Stomach (tissue), 9 donors: Measurements from ENCODE around the gene ANKRD6. TPM values are rescaled to one million over a fixed set of nuclear protein-coding genes. Genes with fewer than 3 reads are reported as not detected.

ENCODE experiments used
- DNase-seq, 2 donors: peaks; one replicate each; pipeline versions ENCODE4 v3.0.0 to v3.0.0-alpha.2; 2013 to 2019
- H3K27ac ChIP-seq, 5 donors: fragments of 200-600 bp in 4 of 5; sonication (generic) in 4 of 5; one replicate each; pipeline ENCODE4 v1.5.1; 2013 to 2019; ENCODE audit warnings: mild to moderate bottlenecking in 1 of 5, moderate library complexity in 1 of 5
- H3K27me3 ChIP-seq, 3 donors: fragments of 200-600 bp; sonication (generic); one replicate each; pipeline ENCODE4 v1.5.1; 2017 to 2019; ENCODE audit warnings: mixed run types in 1 of 3
- H3K36me3 ChIP-seq, 4 donors: fragments of 200-600 bp; sonication (generic); 1 replicate in 3 of 4; 2 replicates in 1 of 4; pipeline ENCODE4 v1.5.1; 2016 to 2019
- H3K4me1 ChIP-seq, 4 donors: fragments of 200-600 bp; sonication (generic); one replicate each; pipeline ENCODE4 v1.5.1; 2016 to 2019
- H3K4me3 ChIP-seq, 4 donors: fragments of 200-600 bp; sonication (generic) in 3 of 4; one replicate each; pipeline ENCODE4 v1.5.1; 2016 to 2019; ENCODE audit warnings: mild to moderate bottlenecking in 1 of 4
- H3K9me3 ChIP-seq, 4 donors: fragments of 200-600 bp; sonication (generic); one replicate each; pipeline ENCODE4 v1.5.1; 2016 to 2019
- CTCF ChIP-seq, 7 experiments: fragments of 450-650 bp in 4 of 7; fragments of 200-600 bp in 3 of 7; sonication (generic) in 3 of 7; IDR thresholded peaks; one replicate each; pipeline ENCODE4 v1.5.1; 2016 to 2019; ENCODE audit warnings: antibody characterized with exemption in 7 of 7, control low read depth in 2 of 7, mild to moderate bottlenecking in 1 of 7
- EP300 ChIP-seq: sonication (generic); formaldehyde crosslinking; IDR thresholded peaks from one replicate; pipeline ENCODE4 v1.6.1; 2017; ENCODE audit warnings: antibody characterized with exemption
- POLR2A ChIP-seq, 4 donors: fragments of 450-650 bp; IDR thresholded peaks; one replicate each; pipeline ENCODE4 v1.6.1; 2016; ENCODE audit warnings: antibody characterized with exemption in 4 of 4, control low read depth in 2 of 4, mild to moderate bottlenecking in 1 of 4, moderate library complexity in 1 of 4
- POLR2AphosphoS5 ChIP-seq, 3 donors: sonication (generic); formaldehyde crosslinking; IDR thresholded peaks; one replicate each; pipeline ENCODE4 v1.6.1; 2016; ENCODE audit warnings: antibody characterized with exemption in 3 of 3
- WGBS, 5 donors: extraction: QIAGEN DNeasy Blood & Tissue Kit in 3 of 5; methylation state at CpG; one replicate each; pipeline versions ENCODE4 v1.1.5 to v1.1.7; 2013 to 2018; 5-methylcytosine and 5-hydroxymethylcytosine counted together
- intact Hi-C: fragments of 100-400 bp; cut with DNase I; formaldehyde crosslinking; loops from one replicate; pipeline ENCODE4 v1.15.1; 2023; ENCODE audit warnings: low total_unique reads
- polyA plus RNA-seq, 3 donors: library from polyadenylated mRNA; stranded (reverse); fragments of 200-250 nt; gene quantifications; one replicate each; pipeline ENCODE4 v1.2.3, GENCODE V29; 2013
- total RNA-seq, 5 donors: library from RNA; depleted of rRNA; stranded (reverse); fragments of >200 nt; gene quantifications; one replicate each; pipeline versions ENCODE4 v1.1.0 to v1.2.3, GENCODE V29; 2014 to 2016
- donor health status: healthy with polysubstance abuse.
- donor health status: Bipolar disorder and iron deficiency.
- donor health status: healthy.

ANKRD6 gene
- total and polyA plus RNA-seq, 8 donors: 2.1 to 145 (median 6.1) TPM

GRCh38 chr6:89433252-89434149 is 549 bp downstream of the ANKRD6 start:
- no peaks in the 10 kb centered on the region for H3K9me3 ChIP-seq
- H3K27ac ChIP-seq: peak overlapping the region in 2 of 5 donors; percentile 54 to 73
- peak overlapping the region; percentile 88 to 93 (median 90) for H3K4me3 ChIP-seq
- TF ChIP-seq POLR2AphosphoS5 (IDR thresholded peaks at IDR 0.05): no peak
- TF ChIP-seq CTCF (IDR thresholded peaks at IDR 0.05): no peak
- TF ChIP-seq EP300: no peak
- no peak for TF ChIP-seq POLR2A (IDR thresholded peaks at IDR 0.05)
- 3 to 5% (median 4%) methylated on average over 11 to 75 of the region's 80 CpGs for WGBS, 5 donors
- intact Hi-C loops: loop anchor here (5.0 kb wide), 1 partner anchor 179 kb away; no protein-coding TSS in a partner anchor
- peaks cover 5 to 19% (median 17%) of the 10 kb centered on the region in 4 donors for H3K4me1 ChIP-seq
- peak; percentile 29 to 58 for DNase-seq
- no peaks in the 10 kb centered on the region for H3K36me3 ChIP-seq
- no peaks in the 10 kb centered on the region for H3K27me3 ChIP-seq

- no peaks in the 10 kb centered on the region for H3K36me3 ChIP-seq
- H3K4me3 ChIP-seq: peak overlapping the region; percentile 88 to 93 (median 90)
- peaks cover 5 to 19% (median 17%) of the 10 kb centered on the region in 4 donors for H3K4me1 ChIP-seq
- WGBS, 5 donors: 76 to 83% (median 80%) methylated on average over 3 of the region's 3 CpGs
- no peaks in the 10 kb centered on the region for H3K27me3 ChIP-seq
- DNase-seq: no peak
- TF ChIP-seq EP300: no peak
- no peak for TF ChIP-seq POLR2AphosphoS5 (IDR thresholded peaks at IDR 0.05)
- TF ChIP-seq CTCF (IDR thresholded peaks at IDR 0.05): no peak
- TF ChIP-seq POLR2A (IDR thresholded peaks at IDR 0.05): no peak
- intact Hi-C loops: loop anchor here (5.0 kb wide), 1 partner anchor 178 kb away; no protein-coding TSS in a partner anchor
- no peaks in the 10 kb centered on the region for H3K9me3 ChIP-seq
- H3K27ac ChIP-seq: peak overlapping the region in 1 of 5 donors; percentile 73
These were observed 1.2 kb downstream of the ANKRD6 start for GRCh38 chr6:89434150-89434499.

GRCh38 chr6:89434954-89435353 is 2.0 kb downstream of the ANKRD6 start:
- Histone ChIP-seq H3K27ac (no peak overlapping the region), H3K36me3 (no peaks in the 10 kb centered on the region), H3K9me3 (no peaks in the 10 kb centered on the region), H3K4me1 (peaks cover 5 to 19% (median 17%) of the 10 kb centered on the region in 4 donors), H3K4me3 (no peak overlapping the region), H3K27me3 (no peaks in the 10 kb centered on the region)
- WGBS, 5 donors: 69 to 86% (median 78%) methylated on average over 4 of the region's 4 CpGs
- TF ChIP-seq EP300 (no peak), CTCF (IDR thresholded peaks at IDR 0.05) (no peak), POLR2AphosphoS5 (IDR thresholded peaks at IDR 0.05) (no peak), POLR2A (IDR thresholded peaks at IDR 0.05) (no peak)
- peak in 1 of 2 donors; percentile 55 for DNase-seq
- intact Hi-C loops: loop anchor here (5.0 kb wide), 1 partner anchor 177 kb away; no protein-coding TSS in a partner anchor

- H3K27ac ChIP-seq: no peak overlapping the region
- no peaks in the 10 kb centered on the region for H3K36me3 ChIP-seq
- H3K9me3 ChIP-seq: no peaks in the 10 kb centered on the region
- DNase-seq: no peak
- peaks cover 5 to 19% (median 17%) of the 10 kb centered on the region in 4 donors for H3K4me1 ChIP-seq
- 47 to 52% (median 49%) methylated on average over 2 of the region's 2 CpGs for WGBS, 5 donors
- no peak overlapping the region for H3K4me3 ChIP-seq
- no peaks in the 10 kb centered on the region for H3K27me3 ChIP-seq
- TF ChIP-seq EP300: no peak
- no peak for TF ChIP-seq POLR2AphosphoS5 (IDR thresholded peaks at IDR 0.05)
- no peak for TF ChIP-seq CTCF (IDR thresholded peaks at IDR 0.05)
- TF ChIP-seq POLR2A (IDR thresholded peaks at IDR 0.05): no peak
- intact Hi-C loops: no loop called here
These were observed 3.3 kb downstream of the ANKRD6 start for GRCh38 chr6:89436226-89436625.
